ENCODE measurements around the gene SERPINB2.

Gene SERPINB2

GRCh38 chr18:63887424-63887823, at the start of gene SERPINB2:
Gene SERPINB2 (plus strand): TSS chr18:63887705. CDS start chr18:63891445, 3,740 bp downstream.
- H3K27ac ChIP-seq, result peak within 1 kb of the TSS; percentile 95

GRCh38 chr18:63843008-63843407, 44.5 kb upstream of the SERPINB2 start:
- H3K27ac ChIP-seq, result no peak overlapping the region
- DNase-seq (ENCODE audit: low read depth, low spot score), result no peak

More at GRCh38 chr18:63887424-63887823, at the start of gene SERPINB2:
- DNase-seq (ENCODE audit: low read depth, low spot score), result no peak

- no peak overlapping the region for H3K27ac ChIP-seq
- no peak for DNase-seq (ENCODE audit: low read depth, low spot score)
Observed at GRCh38 chr18:63844254-63844653, 43.3 kb upstream of the SERPINB2 start.

- no peak overlapping the region for H3K27ac ChIP-seq
- no peak for DNase-seq (ENCODE audit: low read depth, low spot score)
Observed at GRCh38 chr18:63848159-63848558, 39.3 kb upstream of the SERPINB2 start.

- DNase-seq (ENCODE audit: low read depth, low spot score), result no peak
- peak overlapping the region; percentile 55 for H3K27ac ChIP-seq
Observed at GRCh38 chr18:63850020-63850419, 37.5 kb upstream of the SERPINB2 start.

GRCh38 chr18:63850636-63851035, 36.9 kb upstream of the SERPINB2 start:
- H3K27ac ChIP-seq, result peak overlapping the region; percentile 55
- no peak for DNase-seq (ENCODE audit: low read depth, low spot score)

GRCh38 chr18:63858456-63858855, 29.0 kb upstream of the SERPINB2 start:
- no peak overlapping the region for H3K27ac ChIP-seq
- DNase-seq (ENCODE audit: low read depth, low spot score), result no peak

GRCh38 chr18:63859781-63860475, 27.6 kb upstream of the SERPINB2 start:
- H3K27ac ChIP-seq, result peak overlapping the region; percentile 30
- DNase-seq (ENCODE audit: low read depth, low spot score), result no peak

GRCh38 chr18:63860531-63860930, 27.0 kb upstream of the SERPINB2 start:
- H3K27ac ChIP-seq, result peak overlapping the region; percentile 30
- no peak for DNase-seq (ENCODE audit: low read depth, low spot score)

GRCh38 chr18:63867368-63868125, 20.0 kb upstream of the SERPINB2 start:
- H3K27ac ChIP-seq, result peak overlapping the region; percentile 94

GRCh38 chr18:63868546-63868945, 19.0 kb upstream of the SERPINB2 start:
- peak overlapping the region; percentile 94 for H3K27ac ChIP-seq
- no peak for DNase-seq (ENCODE audit: low read depth, low spot score)

More at GRCh38 chr18:63867368-63868125, 20.0 kb upstream of the SERPINB2 start:
- no peak for DNase-seq (ENCODE audit: low read depth, low spot score)

GRCh38 chr18:63869374-63869773, 18.1 kb upstream of the SERPINB2 start:
- peak overlapping the region; percentile 94 for H3K27ac ChIP-seq
- DNase-seq (ENCODE audit: low read depth, low spot score), result no peak

- no peak for DNase-seq (ENCODE audit: low read depth, low spot score)
- peak overlapping the region; percentile 94 for H3K27ac ChIP-seq
Observed at GRCh38 chr18:63869851-63870250, 17.7 kb upstream of the SERPINB2 start.

- no peak for DNase-seq (ENCODE audit: low read depth, low spot score)
Observed at GRCh38 chr18:63871836-63872235, 15.7 kb upstream of the SERPINB2 start.

GRCh38 chr18:63872586-63872985, 14.9 kb upstream of the SERPINB2 start:
- no peak for DNase-seq (ENCODE audit: low read depth, low spot score)
- no peak overlapping the region for H3K27ac ChIP-seq

More at GRCh38 chr18:63871836-63872235, 15.7 kb upstream of the SERPINB2 start:
- H3K27ac ChIP-seq, result no peak overlapping the region

- H3K27ac ChIP-seq, result no peak overlapping the region
- DNase-seq (ENCODE audit: low read depth, low spot score), result no peak
Observed at GRCh38 chr18:63878343-63878742, 9.2 kb upstream of the SERPINB2 start.

- no peak overlapping the region for H3K27ac ChIP-seq
- no peak for DNase-seq (ENCODE audit: low read depth, low spot score)
Observed at GRCh38 chr18:63878925-63879324, 8.6 kb upstream of the SERPINB2 start.

GRCh38 chr18:63879709-63880108, 7.8 kb upstream of the SERPINB2 start:
- DNase-seq (ENCODE audit: low read depth, low spot score), result no peak
- peak overlapping the region; percentile 95 for H3K27ac ChIP-seq

- no peak for DNase-seq (ENCODE audit: low read depth, low spot score)
- peak overlapping the region; percentile 95 for H3K27ac ChIP-seq
Observed at GRCh38 chr18:63881851-63882250, 5.7 kb upstream of the SERPINB2 start.

GRCh38 chr18:63882333-63883141, 5.0 kb upstream of the SERPINB2 start:
- H3K27ac ChIP-seq, result peak overlapping the region; percentile 95
- DNase-seq (ENCODE audit: low read depth, low spot score), result peak; percentile 100

GRCh38 chr18:63883617-63884016, 3.9 kb upstream of the SERPINB2 start:
- no peak for DNase-seq (ENCODE audit: low read depth, low spot score)

More at GRCh38 chr18:63883617-63884016, 3.9 kb upstream of the SERPINB2 start:
- peak overlapping the region; percentile 95 for H3K27ac ChIP-seq
